Astrocyte of the hippocampus (primary cell): ENCODE results near the gene TTLL12.

Source experiments
- DNase-seq: peaks from one replicate; pipeline ENCODE4 v3.0.0; 2011; ENCODE audit warnings: low read depth, low spot score

Gene TTLL12

DNA sequence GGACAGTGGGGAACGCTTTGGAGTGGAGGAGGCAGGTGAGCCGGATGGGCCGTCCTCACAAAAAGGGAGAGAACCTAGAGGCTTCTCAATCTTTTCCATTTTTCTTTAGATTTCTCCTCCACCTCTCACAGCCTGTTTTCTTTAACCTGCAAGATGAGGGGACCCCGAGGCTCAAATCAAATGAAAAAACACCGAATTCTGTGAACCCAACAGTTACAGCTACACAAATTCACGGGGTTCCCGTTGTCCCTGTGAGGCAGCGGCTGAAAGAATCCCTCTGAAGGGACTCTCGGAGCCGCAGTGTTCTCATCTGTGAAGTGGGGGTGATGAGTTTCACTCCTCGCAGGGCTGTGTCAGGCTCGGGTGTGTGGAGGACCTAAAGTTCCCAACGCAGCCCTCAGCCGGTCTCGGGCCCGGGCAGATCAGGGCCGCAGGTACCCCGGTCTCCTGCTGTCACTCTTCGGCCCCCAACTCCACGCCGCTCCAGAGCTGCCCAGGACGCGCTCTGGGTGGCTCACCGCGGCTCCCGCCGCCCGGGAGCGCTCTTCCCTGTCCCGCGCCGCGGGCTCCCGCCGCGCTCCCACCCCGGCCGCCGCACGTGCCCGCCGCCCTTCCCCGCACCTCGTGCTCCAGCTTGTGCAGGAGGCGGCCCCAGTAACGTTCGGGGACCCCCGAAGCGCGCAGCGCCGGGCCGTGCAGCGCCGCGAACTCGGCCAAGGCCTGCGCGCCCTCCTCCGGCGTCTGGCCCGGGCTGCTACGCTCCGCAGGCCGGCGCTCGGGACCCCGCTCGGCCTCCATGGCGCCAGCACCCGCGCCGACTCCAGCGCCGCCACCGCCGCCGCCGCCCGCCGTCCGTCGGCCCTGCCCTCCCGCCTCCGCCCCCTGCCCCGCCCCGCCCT, at the start of gene TTLL12:
TSS of gene TTLL12 (minus strand) at position 863 of the 899 bp plus-strand sequence. CDS start at position 798, 65 bp downstream.
- peak; percentile 85 for DNase-seq

DNA sequence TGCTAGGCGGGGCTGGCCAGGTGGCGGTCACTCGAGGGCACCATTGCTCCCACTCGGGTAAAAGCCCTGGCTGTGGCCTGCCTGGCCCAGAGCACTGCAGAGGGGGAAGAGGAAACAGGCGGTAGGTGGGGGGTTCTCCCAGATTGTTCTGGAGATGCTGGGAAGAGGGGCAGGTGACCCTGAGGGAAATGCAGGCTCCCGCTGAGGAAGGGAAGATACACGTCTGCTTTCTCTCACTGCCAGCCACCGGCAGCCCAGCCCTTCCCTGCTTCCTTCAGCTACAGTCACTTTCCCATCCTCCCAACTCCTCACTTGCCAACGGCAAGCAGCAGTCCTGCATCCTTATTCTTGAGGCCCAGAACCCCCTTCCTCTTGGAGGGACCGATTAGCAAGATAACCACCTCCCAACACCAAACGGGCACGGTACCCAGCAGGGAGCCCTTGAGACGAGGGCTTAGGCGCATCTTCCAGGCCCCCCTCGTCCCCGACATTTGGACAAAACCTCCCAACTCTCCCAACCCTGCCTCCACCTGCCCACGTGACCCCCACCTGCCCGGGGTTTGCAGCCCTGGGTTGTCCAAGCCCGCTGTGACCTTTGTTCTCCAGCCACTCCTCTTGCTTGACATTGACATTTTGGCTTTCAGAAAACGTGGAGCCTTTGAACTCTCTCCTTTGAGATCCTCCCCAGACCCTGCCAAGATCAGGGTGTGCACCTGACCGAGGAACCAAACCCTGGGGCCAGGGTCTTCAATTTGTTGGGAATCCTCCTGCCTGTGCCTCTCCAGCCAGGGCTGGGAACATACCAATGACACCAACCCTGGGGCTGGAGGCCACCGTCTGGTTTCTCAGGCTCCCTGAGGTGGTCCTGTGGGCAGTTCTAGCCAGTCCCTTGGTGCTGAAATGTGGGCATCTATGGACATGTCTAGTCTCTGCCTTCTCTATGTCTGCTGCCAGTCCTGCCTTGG, 48.8 kb upstream of the TTLL12 start:
- DNase-seq: no peak

DNA sequence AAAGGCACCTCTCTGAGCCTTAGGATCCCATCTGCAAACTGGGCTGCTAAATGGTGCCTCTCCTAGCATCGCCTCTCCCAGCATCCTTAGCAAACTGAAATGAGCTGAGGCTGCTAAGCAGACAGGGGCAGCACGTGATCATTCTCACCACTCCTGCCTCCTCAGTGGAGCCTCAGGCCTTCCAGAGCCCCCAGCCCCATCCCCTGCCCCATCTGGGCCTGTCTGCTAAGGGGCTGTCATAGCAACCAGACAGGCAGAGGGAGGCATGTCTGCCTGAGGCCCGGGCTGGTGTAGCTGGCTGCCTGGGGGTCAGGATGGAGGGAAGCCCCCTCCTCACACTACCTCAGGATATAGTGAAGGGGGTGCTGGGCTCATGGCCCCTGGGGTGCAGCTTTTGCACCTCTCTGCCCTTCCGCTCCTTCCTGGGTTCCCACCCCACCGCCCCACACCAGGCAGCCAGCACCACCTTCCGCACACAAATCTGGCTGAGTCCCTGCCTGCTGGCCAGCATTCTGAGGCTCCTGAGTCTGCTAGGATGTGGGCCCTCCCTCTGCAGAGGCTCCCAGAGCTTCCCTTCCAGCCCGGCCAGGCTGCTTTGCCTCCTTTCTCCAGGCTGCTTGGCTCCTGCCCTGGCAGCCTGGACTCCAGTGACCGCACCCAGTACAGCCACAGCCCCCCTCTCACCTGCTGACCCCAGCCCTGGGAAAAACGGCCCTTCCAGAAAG, 47.5 kb upstream of the TTLL12 start:
- DNase-seq: no peak

DNA sequence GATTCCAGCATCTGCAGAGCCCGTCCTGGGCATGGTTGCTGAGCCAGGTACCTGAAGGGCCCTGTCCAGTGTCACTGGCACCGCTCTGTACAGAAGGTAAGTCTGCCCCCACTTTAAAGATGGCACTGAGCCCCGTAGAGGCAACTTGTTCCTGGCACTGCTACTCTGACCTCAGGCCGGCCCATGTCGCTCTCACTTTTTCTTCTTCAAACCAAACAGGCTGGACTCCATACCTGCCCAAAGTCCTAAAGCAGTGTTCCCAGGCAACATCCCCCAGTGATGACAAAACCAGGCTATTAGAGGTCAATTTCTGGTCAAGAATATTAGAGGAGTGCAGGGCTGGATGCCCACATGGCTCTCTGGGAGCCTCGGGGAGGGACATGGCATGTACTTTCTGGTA, 46.6 kb upstream of the TTLL12 start:
- DNase-seq: no peak

DNA sequence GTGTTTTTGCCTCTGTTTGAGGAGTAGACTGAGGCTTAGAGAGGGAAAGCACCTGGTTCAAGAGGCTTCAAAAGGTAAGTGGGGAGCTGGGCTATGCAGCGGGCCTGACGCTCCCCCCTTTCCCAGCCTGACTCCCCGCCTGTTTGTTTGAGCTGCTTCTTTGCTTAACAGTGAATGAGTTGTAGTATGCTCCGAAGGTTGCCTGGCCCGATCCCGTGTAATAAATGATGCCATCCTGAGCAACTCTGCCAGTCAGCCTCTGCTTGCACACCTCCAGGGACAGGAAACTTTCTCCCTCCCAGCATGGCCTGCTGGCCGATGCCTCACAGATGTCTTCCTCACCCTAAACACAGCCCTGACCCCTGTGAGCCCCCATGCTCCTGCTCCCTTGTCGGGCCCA, 45.5 kb upstream of the TTLL12 start:
- DNase-seq: no peak

DNA sequence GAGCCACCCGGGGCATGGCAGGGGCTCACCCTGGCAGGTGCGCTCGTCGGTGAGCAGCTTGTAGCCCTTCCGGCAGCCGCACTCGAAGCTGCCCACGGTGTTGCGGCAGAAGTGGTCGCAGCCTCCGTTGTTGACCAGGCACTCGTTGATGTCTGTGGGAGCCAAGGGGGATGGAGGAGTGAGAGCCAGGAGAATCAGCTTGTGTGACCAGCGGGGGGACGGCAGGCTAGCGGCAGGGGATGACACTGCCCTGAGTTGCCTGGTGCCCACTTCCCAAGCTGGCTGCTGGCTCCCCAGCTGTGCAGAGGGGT, 44.7 kb upstream of the TTLL12 start:
- DNase-seq: no peak

DNA sequence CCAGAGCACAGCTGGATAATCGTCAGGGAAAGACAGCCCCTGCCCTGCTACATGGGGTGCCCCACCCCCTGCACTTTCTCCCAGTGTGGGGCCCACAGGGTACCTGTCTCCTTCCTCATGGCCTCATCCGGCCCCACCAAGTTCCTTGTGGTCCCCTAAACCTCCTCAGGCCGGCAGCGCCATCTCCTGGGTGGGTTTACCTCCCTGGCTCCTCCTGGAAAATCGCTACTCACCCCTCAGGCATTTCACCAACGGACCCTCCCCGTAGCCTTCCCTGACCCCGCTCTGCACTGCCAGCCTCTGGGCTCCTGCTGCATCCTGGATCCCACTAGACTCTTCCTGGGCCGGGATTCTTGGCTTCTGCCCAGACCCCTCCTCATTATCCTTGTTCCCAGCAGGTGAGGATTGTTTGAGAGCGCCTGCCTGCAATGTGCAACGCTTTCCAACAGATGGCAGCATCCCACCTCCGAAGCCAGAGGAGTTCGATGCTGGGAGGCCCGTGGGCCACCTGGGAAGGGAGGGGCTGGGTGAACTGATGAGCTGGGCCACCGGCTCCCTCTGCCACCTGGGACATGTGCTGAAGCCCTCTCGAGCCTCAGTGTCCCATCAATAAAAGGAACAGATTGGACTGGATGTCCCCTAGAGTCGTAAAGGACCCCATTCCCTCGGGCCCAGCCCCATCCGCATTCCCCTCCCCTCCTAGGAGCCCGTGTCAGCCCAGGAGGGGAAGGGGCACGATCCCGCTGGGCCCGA, 44.2 kb upstream of the TTLL12 start:
- peak; percentile 73 for DNase-seq

DNA sequence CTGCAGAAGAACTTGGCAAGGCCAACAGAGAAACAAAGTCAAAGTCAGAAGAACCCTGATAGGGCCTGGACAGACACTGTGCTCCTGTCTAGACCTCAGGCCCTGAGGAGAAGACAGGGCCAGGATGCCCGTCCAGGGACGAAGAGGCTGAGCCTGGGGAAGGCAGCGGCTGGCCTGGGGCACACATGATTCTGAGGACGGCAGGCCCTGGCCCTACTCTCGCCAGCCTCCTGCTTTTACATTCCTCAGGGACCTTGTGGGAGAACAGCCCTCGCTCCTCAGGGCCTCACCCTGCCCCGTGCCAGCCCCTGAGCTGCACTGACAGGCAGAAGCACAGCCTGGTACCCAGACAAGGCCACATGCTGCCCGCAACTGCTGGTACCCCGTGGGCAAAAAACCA, 43.6 kb upstream of the TTLL12 start:
- DNase-seq: no peak

DNA sequence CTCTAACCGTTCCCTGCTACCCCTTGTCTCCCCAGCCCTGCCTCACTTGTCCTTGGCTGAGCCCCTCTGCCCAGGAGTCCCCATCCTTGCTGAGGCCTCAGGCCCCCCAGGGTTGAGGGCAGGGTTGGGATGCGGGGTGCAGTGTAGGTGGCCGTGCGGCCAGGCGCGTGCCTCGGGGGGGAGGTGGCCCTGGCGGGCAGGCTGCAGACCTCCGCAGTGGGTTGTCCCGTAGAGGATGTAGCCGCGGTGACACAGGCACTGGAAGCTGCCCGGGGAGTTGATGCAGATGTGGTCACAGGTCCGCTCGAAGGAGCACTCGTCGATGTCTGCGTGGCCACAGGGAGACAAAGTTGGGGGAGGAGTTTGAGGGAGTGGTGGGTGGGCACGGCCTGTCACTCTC, 41.9 kb upstream of the TTLL12 start:
- no peak for DNase-seq

DNA sequence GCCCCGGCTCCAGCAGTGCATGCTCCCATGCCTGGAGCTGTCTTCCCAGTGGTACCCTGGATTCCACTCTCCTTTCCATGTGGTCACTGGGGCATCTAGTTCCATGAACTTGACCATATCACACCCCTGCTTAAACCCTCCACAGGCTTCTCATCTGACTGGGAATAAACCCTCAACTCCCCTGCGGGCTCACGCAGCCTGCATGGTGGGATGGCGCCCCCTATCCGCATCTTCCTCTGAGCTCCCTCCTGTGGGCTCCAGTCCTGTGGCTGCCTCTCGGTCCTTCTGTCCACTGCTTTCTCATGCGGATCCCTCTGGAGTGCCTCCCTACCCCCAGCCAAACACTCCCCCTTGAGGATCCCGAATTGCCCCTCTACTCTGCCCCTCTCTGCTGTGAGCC, 41.4 kb upstream of the TTLL12 start:
- DNase-seq: peak; percentile 43

DNA sequence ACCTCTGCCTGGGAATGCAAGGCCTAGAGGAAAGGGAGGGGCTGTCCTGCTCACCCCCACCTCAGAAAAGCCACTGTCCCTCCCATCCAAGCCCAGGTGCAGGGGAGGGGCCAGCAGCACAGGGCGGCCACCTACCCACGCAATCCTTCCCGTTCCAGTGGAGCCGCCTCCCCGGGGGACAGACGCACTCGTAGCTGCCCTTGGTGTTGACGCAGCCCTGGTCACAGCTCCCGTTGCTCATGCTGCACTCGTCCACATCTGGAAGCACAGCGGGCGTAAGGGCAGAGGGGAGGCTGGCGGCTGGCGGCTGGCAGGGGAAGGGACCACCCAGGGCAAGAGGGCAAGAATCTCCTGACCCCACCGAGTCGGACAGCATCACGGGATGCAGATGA, 40.3 kb upstream of the TTLL12 start:
- no peak for DNase-seq

DNA sequence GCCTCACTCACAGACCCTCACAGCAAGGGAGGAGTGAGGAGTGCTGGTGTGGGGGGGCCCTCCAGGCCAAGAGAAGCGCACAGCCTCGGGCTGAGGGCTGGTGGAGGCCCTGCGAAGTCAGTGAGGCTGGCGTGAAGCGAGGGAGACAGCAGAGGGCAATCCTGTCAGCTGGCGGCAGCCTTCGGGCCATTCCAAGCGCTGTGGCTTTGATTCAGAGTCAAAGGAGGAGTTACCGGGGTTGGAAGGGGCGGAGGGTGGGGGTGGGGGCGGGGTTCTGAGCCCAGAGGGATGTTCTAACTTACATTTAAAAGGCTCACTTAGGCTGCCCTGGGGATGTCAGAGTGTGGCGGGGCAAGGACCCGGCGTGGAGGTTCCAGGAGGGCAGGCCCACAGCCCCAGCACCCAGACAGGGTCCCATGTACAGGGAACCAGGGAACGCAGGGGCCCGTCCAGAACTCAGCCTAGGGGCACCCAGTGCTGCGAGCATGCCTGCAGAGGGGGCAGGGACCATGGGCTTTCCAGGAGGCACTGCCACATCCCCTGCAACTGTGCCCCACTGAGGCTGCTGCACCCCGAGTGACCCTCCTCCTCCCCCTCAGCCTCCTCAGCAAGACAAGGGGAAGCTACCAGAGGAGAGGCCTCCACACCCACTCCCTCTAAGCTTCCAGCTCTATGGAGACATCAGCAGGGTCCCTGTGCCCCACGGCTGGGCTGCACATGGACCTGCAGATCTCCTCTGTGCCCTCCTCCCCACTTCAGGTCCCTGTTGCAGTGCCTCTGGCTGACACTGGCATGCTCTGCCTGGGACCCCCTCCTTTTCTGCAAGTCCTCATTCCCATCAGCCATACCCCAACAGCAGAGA, 39.7 kb upstream of the TTLL12 start:
- peak; percentile 65 for DNase-seq

DNA sequence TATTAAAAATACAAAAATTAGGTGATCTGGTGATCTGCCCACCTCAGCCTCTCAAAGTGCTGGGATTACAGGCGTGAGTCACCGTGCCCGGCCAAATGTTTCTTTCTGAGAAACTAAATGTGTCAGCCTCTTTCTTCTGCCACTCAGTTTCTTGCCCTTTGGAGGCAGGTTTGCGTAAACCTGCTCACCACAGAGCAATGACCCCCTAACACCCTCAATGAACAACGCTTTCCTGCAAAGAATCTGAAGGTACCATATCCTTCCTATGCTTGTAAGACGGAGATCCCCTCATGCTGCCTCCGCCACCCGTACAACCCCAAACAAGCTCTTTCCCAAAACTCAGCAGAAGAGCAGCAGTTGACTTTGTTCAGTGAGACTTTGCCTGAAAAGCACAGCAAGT, 38.7 kb upstream of the TTLL12 start:
- DNase-seq: peak; percentile 16

DNA sequence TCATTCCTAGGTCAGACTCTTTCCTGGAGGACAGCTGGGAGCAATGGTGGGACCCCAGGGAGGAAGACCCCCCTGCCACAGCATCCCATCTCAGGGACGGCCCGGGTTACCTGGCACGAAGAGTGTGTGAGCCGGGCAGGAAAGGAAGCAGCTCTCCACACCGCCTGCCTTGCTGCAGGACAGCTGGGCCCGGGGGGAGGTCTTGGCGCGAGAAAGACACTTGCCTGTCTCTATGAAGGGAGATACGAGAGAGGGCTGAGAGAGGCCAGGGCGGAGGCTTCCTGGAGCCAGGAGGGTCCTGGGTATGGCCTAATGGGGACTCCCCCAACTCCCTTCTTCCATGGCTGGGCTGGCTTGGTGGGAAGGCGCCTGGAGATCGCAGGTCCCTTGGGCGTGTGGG, 36.1 kb upstream of the TTLL12 start:
- DNase-seq: no peak

DNA sequence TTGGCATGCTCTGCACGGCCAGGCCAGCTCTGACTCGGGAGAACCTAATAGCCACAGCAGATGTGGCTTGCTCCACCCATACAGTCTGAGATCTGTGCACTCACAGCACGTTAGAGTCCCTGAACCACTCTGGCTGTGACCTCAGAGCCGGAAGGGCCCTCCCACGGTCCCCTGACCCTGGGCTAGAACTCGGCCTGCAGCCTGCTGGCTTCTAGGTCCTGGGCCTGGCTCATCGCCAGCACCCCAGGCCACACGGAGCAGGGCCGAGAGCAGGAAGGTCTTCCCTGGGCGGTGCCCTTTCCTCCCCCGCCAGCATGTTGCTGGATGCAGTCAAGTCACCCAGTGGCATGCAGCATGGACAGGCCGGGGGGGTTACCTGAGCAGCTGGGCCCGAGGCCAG, 35.3 kb upstream of the TTLL12 start:
- DNase-seq: no peak

DNA sequence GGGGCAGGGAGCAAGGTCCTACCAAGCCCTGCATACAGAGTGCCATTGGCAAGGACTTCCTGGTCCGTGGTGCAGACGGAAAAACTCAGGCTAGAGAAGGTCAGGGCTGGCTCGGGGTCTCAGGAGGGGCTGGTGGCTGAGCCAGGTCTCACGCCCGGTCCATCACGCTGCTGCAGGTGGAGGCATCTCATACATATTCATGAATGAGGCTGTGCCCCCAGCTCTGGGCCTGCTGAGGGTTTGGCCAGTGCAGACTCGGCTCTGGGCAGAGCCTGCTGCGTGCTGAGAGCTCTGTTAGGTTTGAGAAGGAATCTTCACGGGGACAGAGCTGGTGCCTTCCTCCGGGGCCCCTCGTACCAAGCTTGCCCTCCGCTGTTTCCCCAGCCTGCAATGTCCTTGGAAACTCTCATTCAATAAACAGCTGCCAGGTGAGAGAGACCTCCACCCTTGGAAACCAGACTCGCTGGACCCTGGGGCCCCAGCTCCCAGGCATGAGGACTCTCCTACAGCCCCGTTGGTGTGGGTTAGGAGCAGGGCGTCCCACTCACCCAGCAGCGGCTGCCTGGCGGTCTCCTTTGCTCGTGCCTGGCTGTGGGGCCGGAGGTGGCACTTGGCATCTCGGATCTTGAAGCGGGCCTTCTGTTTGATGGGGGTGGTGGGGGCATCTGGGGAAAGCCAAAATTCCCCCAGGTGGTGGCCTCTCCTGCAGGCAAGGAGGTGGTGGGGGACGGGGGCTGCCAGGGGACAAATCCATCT, 33.9 kb upstream of the TTLL12 start:
- no peak for DNase-seq

DNA sequence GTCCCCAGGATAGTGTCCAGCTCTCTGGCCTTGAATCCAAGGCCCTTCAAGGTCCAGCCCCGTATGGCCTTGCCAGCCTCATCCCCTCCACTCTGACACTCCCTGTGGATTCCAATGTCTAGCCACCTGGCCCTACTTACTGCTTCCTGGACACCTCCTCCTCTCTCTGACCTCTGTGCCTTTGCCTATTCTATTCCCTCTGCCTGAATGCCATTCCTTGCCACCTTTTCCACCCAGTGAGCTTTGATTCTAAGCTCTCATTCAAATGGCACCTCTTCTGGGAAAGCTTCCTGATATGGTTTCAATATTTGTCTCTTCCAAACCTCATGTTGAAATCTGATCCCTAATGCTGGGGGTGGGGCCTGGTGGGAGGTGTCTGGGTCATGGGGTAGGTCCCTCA, 31.9 kb upstream of the TTLL12 start:
- no peak for DNase-seq

DNA sequence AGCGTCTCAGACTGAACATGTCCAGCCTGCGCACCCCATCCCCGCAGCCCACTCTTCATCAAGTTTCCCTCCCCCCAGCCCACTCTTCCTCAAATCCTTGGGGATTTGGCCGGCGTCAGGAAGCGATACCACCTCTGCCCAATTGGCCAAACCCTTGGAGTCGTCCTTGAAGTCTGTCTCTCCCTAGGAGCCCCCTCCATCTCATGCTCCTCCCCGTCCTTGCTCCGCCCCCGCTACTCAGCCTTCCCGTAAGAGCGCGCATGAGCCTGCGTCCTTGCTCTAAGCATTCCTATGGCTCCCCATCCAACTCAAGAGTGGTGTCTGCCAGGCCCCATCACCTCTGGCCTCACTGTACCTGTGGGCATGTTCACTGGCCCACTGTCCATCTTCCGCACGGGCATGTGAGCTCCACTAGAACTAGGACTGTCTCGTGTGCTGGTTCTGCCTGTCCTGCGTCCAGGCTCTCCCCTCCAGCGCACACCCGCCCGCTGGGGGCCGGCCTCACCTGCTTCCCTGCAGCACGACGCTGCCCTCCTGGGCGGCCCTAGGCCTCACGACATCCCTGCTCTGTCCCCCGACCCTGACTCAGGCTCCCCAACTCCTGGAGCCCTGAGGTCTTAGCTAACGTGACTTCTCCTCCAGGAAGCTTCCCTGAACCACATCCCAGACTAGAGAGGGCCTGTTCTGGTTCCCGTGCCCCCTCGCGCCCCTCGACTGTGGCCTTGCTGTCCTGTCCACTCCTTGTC, 30.5 kb upstream of the TTLL12 start:
- DNase-seq: no peak

DNA sequence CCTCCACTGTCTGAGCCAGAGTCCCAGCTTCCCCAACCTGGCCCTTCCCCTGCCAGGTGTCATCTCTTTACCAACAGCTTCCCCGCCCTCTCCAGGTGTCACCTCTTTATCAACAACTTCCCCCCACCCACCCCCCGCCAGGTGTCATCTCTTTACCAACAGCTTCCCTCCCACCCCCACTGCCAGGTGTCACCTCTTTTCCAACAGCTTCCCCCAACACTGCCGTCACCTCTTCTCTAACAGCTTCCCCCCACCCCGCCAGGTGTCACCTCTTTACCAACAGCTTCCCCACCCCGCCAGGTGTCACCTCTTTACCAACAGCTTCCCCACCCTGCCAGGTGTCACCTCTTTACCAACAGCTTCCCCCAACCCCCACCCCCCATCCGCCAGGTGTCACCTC, 29.8 kb upstream of the TTLL12 start:
- DNase-seq: no peak
